Common myeloid progenitor, CD34-positive (primary cell): Measurements from ENCODE around the gene LEP.

Experiments used
- CTCF ChIA-PET: fragments of 350-600 bp; sonication (Branson Sonifier 250); formaldehyde crosslinking; loops from one replicate; lab custom pipeline; 2021; ENCODE audit warnings: antibody characterized with exemption; lab: Charles Lee
- POLR2A ChIA-PET: fragments of 350-600 bp; sonication (Branson Sonifier 250); formaldehyde crosslinking; loops from one replicate; lab custom pipeline; 2021; ENCODE audit warnings: antibody characterized with exemption; lab: Charles Lee
- DNase-seq, 3 donors: peaks; one replicate each; pipeline versions ENCODE4 v3.0.0 to v3.0.0-alpha.2; 2013
- H3K27ac ChIP-seq, 2 experiments: 1 replicate in 1 of 2; 2 replicates in 1 of 2; pipeline ENCODE4 v1.7.0; 2013; ENCODE audit warnings: inconsistent platforms in 2 of 2, low read length in 2 of 2, mild to moderate bottlenecking in 2 of 2, low read depth in 1 of 2, moderate library complexity in 1 of 2; ENCODE audit not compliant: severe bottlenecking in 2 of 2, insufficient read depth in 1 of 2, poor library complexity in 1 of 2
- H3K27me3 ChIP-seq, 5 experiments: replicated peaks in 2 of 5; 1 replicate in 3 of 5; 2 replicates in 2 of 5; pipeline versions ENCODE4 v1.6.1 to v1.7.0; 2013; ENCODE audit warnings: low read length in 4 of 5, mild to moderate bottlenecking in 2 of 5, moderate library complexity in 2 of 5, inconsistent platforms in 1 of 5; ENCODE audit not compliant: insufficient read depth in 5 of 5, control insufficient read depth in 4 of 5
- H3K36me3 ChIP-seq, 4 experiments: 1 replicate in 2 of 4; 2 replicates in 2 of 4; pipeline versions ENCODE4 v1.6.1 to v1.7.0; 2013; ENCODE audit warnings: low read length in 3 of 4, control low read depth in 1 of 4, mild to moderate bottlenecking in 1 of 4; ENCODE audit not compliant: control insufficient read depth in 4 of 4, insufficient read depth in 4 of 4
- H3K4me1 ChIP-seq, 4 experiments: 1 replicate in 3 of 4; 2 replicates in 1 of 4; pipeline versions ENCODE4 v1.6.1 to v1.7.1; 2013; ENCODE audit warnings: low read length in 3 of 4, mild to moderate bottlenecking in 3 of 4, control low read depth in 1 of 4, inconsistent platforms in 1 of 4, moderate library complexity in 1 of 4; ENCODE audit not compliant: control insufficient read depth in 4 of 4, insufficient read depth in 4 of 4; ENCODE audit errors: control extremely low read depth in 1 of 4
- H3K4me3 ChIP-seq, 7 experiments: 1 replicate in 4 of 7; 2 replicates in 3 of 7; pipeline versions ENCODE4 v1.5.1 to v1.7.0; 2013; ENCODE audit warnings: mild to moderate bottlenecking in 7 of 7, low read length in 6 of 7, moderate library complexity in 6 of 7, inconsistent platforms in 2 of 7, low read depth in 2 of 7, control low read depth in 1 of 7; ENCODE audit not compliant: insufficient read depth in 4 of 7, control insufficient read depth in 1 of 7; ENCODE audit errors: extremely low read depth in 1 of 7
- H3K9me3 ChIP-seq, 5 experiments: 1 replicate in 4 of 5; 2 replicates in 1 of 5; pipeline versions ENCODE4 v1.6.1 to v1.7.1; 2013; ENCODE audit warnings: low read length in 4 of 5, mild to moderate bottlenecking in 2 of 5, inconsistent platforms in 1 of 5, low read depth in 1 of 5, moderate library complexity in 1 of 5; ENCODE audit not compliant: control insufficient read depth in 4 of 5, insufficient read depth in 2 of 5; ENCODE audit errors: control extremely low read depth in 1 of 5
- WGBS: methylation state at CpG from one replicate; pipeline ENCODE4 v1.1.5; 2013; ENCODE audit not compliant: insufficient coverage; 5-methylcytosine and 5-hydroxymethylcytosine counted together

Gene LEP

GRCh38 chr7:128255271-128255670 lies 14.2 kb downstream of the LEP start:
- POLR2A ChIA-PET = no interaction called here

GRCh38 chr7:128257458-128257857 lies 16.4 kb downstream of the LEP start:
- no peak for DNase-seq
- Histone ChIP-seq H3K36me3 (no peaks in the 10 kb centered on the region), H3K9me3 (peaks cover 0 to 2% (median 0%) of the 10 kb centered on the region in 5 experiments), H3K4me1 (no peaks in the 10 kb centered on the region), H3K27ac (no peak overlapping the region), H3K27me3 (no peaks in the 10 kb centered on the region), H3K4me3 (no peak overlapping the region)
- POLR2A ChIA-PET = no interaction called here
- WGBS = 97% methylated on average over 9 of the region's 14 CpGs
- CTCF ChIA-PET = interaction anchor here (0.6 to 1.2 kb wide), 2 partner anchors 30 to 39 kb away, joined by 3 read pairs; no protein-coding TSS in a partner anchor

More at GRCh38 chr7:128255271-128255670, 14.2 kb downstream of the LEP start:
- H3K4me1 ChIP-seq = no peaks in the 10 kb centered on the region
- no peak overlapping the region for H3K27ac ChIP-seq
- H3K36me3 ChIP-seq = no peaks in the 10 kb centered on the region
- CTCF ChIA-PET = no interaction called here
- H3K4me3 ChIP-seq = no peak overlapping the region
- 88% methylated on average over 2 of the region's 2 CpGs for WGBS
- no peak for DNase-seq
- peaks cover 0 to 2% (median 0%) of the 10 kb centered on the region in 5 experiments for H3K9me3 ChIP-seq
- no peaks in the 10 kb centered on the region for H3K27me3 ChIP-seq

GRCh38 chr7:128259131-128260061 lies 18.3 kb downstream of the LEP start:
- Histone ChIP-seq H3K4me3 (no peak overlapping the region), H3K36me3 (no peaks in the 10 kb centered on the region), H3K4me1 (no peaks in the 10 kb centered on the region), H3K9me3 (no peaks in the 10 kb centered on the region), H3K27me3 (no peaks in the 10 kb centered on the region), H3K27ac (no peak overlapping the region)
- WGBS = 83% methylated on average over 4 of the region's 11 CpGs
- POLR2A ChIA-PET = no interaction called here
- CTCF ChIA-PET = no interaction called here
- DNase-seq = peak in 1 of 3 donors; percentile 15

GRCh38 chr7:128260069-128260795 lies 19.2 kb downstream of the LEP start:
- WGBS = 96% methylated on average over 11 of the region's 12 CpGs
- no peaks in the 10 kb centered on the region for H3K27me3 ChIP-seq
- ChIA-PET POLR2A (no interaction called here), CTCF (no interaction called here)
- H3K27ac ChIP-seq = no peak overlapping the region
- H3K4me1 ChIP-seq = no peaks in the 10 kb centered on the region
- no peaks in the 10 kb centered on the region for H3K36me3 ChIP-seq
- DNase-seq = no peak
- no peak overlapping the region for H3K4me3 ChIP-seq
- no peaks in the 10 kb centered on the region for H3K9me3 ChIP-seq

GRCh38 chr7:128262273-128263028 lies 21.4 kb downstream of the LEP start:
- ChIA-PET CTCF (interaction anchor here (1.5 kb wide), 1 partner anchor 11 kb away, joined by 4 read pairs; no protein-coding TSS in a partner anchor), POLR2A (interaction anchor here (0.7 kb wide), 1 partner anchor 57 kb away, joined by 3 read pairs; no protein-coding TSS in a partner anchor)
- no peak for DNase-seq
- 97% methylated on average over 14 of the region's 15 CpGs for WGBS
- Histone ChIP-seq H3K4me3 (no peak overlapping the region), H3K9me3 (no peaks in the 10 kb centered on the region), H3K4me1 (no peaks in the 10 kb centered on the region), H3K36me3 (no peaks in the 10 kb centered on the region), H3K27me3 (no peaks in the 10 kb centered on the region), H3K27ac (no peak overlapping the region)

GRCh38 chr7:128263420-128263819 lies 22.3 kb downstream of the LEP start:
- 96% methylated on average over 3 of the region's 3 CpGs for WGBS
- Histone ChIP-seq H3K9me3 (no peaks in the 10 kb centered on the region), H3K4me1 (no peaks in the 10 kb centered on the region), H3K36me3 (no peaks in the 10 kb centered on the region), H3K27ac (no peak overlapping the region), H3K27me3 (peaks cover 0 to 1% (median 0%) of the 10 kb centered on the region in 5 experiments), H3K4me3 (no peak overlapping the region)
- DNase-seq = no peak
- ChIA-PET POLR2A (interaction anchor here (0.7 kb wide), 1 partner anchor 56 kb away, joined by 3 read pairs; no protein-coding TSS in a partner anchor), CTCF (interaction anchor here (1.5 kb wide), 1 partner anchor 10 kb away, joined by 4 read pairs; no protein-coding TSS in a partner anchor)
